Heart right ventricle (tissue), 16 donors: Measurements from ENCODE around the gene TMEM169. TPM values are rescaled to one million over a fixed set of nuclear protein-coding genes. Genes with fewer than 3 reads are reported as not detected.

Source experiments
- ATAC-seq, 8 donors: fragments of 200-7000 bp; cut with Tn5 transposase; one replicate each; pipeline ENCODE4 v1.9.1; 2020; ENCODE audit warnings: mild to moderate bottlenecking in 8 of 8, moderate library complexity in 8 of 8, moderate number of reproducible peaks in 1 of 8
- DNase-seq, 2 donors: peaks; one replicate each; pipeline ENCODE4 v3.0.0-alpha.2; 2020
- H3K27ac ChIP-seq, 10 donors: fragments of 200-600 bp; sonication (generic) in 2 of 10; one replicate each; pipeline versions ENCODE4 v1.5.0 to v1.8.0; 2020 to 2022; ENCODE audit warnings: mild to moderate bottlenecking in 3 of 10
- H3K27me3 ChIP-seq, 7 donors: fragments of 200-600 bp; one replicate each; pipeline ENCODE4 v1.8.0; 2021 to 2022; ENCODE audit warnings: mild to moderate bottlenecking in 2 of 7
- H3K36me3 ChIP-seq, 9 donors: fragments of 200-600 bp; sonication (generic) in 1 of 9; one replicate each; pipeline versions ENCODE4 v1.5.0 to v1.8.0; 2020 to 2022; ENCODE audit warnings: mild to moderate bottlenecking in 2 of 9
- H3K4me1 ChIP-seq, 9 donors: fragments of 200-600 bp; sonication (generic) in 1 of 9; one replicate each; pipeline versions ENCODE4 v1.5.0 to v1.8.0; 2020 to 2022; ENCODE audit warnings: mild to moderate bottlenecking in 4 of 9
- H3K4me3 ChIP-seq, 10 donors: fragments of 200-600 bp; sonication (generic) in 2 of 10; one replicate each; pipeline versions ENCODE4 v1.5.0 to v1.8.0; 2020 to 2022; ENCODE audit warnings: mild to moderate bottlenecking in 7 of 10, moderate library complexity in 2 of 10
- H3K9me3 ChIP-seq, 11 donors: fragments of 200-600 bp in 10 of 11; sonication (generic) in 2 of 11; one replicate each; pipeline versions ENCODE4 v1.5.0 to v1.8.0; 2013 to 2022; ENCODE audit warnings: mild to moderate bottlenecking in 2 of 11, control low read depth in 1 of 11, moderate library complexity in 1 of 11
- CTCF ChIP-seq, 9 donors: fragments of 200-600 bp; sonication (generic) in 2 of 9; IDR thresholded peaks; one replicate each; pipeline versions ENCODE4 v1.5.0 to v1.8.0; 2021 to 2022; ENCODE audit warnings: antibody characterized with exemption in 9 of 9, mild to moderate bottlenecking in 5 of 9, moderate library complexity in 1 of 9
- WGBS, 2 donors: extraction: QIAGEN DNeasy Blood & Tissue Kit; methylation state at CpG; one replicate each; pipeline ENCODE4 v1.1.7; 2013; ENCODE audit warnings: inconsistent platforms in 1 of 2; 5-methylcytosine and 5-hydroxymethylcytosine counted together
- intact Hi-C, 10 donors: fragments of 100-400 bp; cut with DNase I; formaldehyde crosslinking; loops; one replicate each; pipeline versions ENCODE4 v1.11.1 to v1.14.2; 2022
- polyA plus RNA-seq, 2 donors: library from polyadenylated mRNA; stranded (reverse); fragments of 200-250 nt; gene quantifications; one replicate each; pipeline ENCODE4 v1.2.3, GENCODE V29; 2013
- total RNA-seq, 10 donors: library from RNA; stranded (reverse); fragmentation: NEBNext Ultra II Directional in 3 of 10; extraction: Animal tissue kit (Norgen Biotek cat#: 25700) in 3 of 10; gene quantifications; one replicate each; pipeline versions ENCODE4 v1.2.1 to v1.2.4, GENCODE V29; 2021 to 2023
- donor health status: Arrhythmogenic right ventricular cardiomyopathy.
- donor health status: ischemic (EF 13 %, LVEDD 7.1; RV severe dilation, severe dysfunction).
- donor health status: healthy with polysubstance abuse.
- donor health status: DM: no; HTN: yes; CAD: no.
- donor health status: DM: no; HTN: no; CAD: no.
- donor health status: ischemic (EF 25% LVEDD 6.9; RV normal size, moderate dysfunction).
- donor health status: ischemic (EF 25% LVEDD 5.7; RV mildly dilated, moderate dysfunction).
- donor health status: healthy.
- donor health status: DM: yes; HTN: yes; CAD: no.
- donor health status: Ischemic cardiomyopathy.
- donor health status: ischemic (EF 35%, LVEDD 5.7; RV mildly dilated, moderate dysfunction).
- donor health status: nonischemic (EF 11% LVEDD 7.7; RV severe dilation, severe dysfunction).
- donor health status: DM: yes; HTN: yes; CAD: no.
- donor health status: PGD.
- donor health status: ischemic (EF 29% LVEDD 5.4; RV normal size, mild dysfunction).
- donor health status: nonischemic (EF 23%, LVEDD 6.1; RV moderate dilation, normal function).

TMEM169 gene
- total and polyA plus RNA-seq, 12 donors, result 0.10 to 0.97 (median 0.22) TPM; not detected in 2

GRCh38 chr2:216126943-216127342, 45.2 kb downstream of the TMEM169 start:
- 94% methylated on average over 5 of the region's 5 CpGs for WGBS, 2 donors
- H3K36me3 ChIP-seq, result peaks cover 0 to 100% (median 85%) of the 10 kb centered on the region in 9 donors
- no peak overlapping the region for H3K4me3 ChIP-seq
- ATAC-seq (no peak), DNase-seq (no peak)
- no peak overlapping the region for H3K27ac ChIP-seq
- H3K9me3 ChIP-seq, result no peaks in the 10 kb centered on the region
- no peak for TF ChIP-seq CTCF (IDR thresholded peaks at IDR 0.05)
- intact Hi-C loops, result loop anchor here in 1 of 10 donors (10.0 kb wide), 1 partner anchor 278 kb away; no protein-coding TSS in a partner anchor
- peaks cover 0 to 13% (median 0%) of the 10 kb centered on the region in 9 donors for H3K4me1 ChIP-seq
- no peaks in the 10 kb centered on the region for H3K27me3 ChIP-seq

- H3K4me1 ChIP-seq, result peaks cover 0 to 13% (median 0%) of the 10 kb centered on the region in 9 donors
- no peaks in the 10 kb centered on the region for H3K9me3 ChIP-seq
- no peak overlapping the region for H3K27ac ChIP-seq
- no peak for ATAC-seq
- H3K27me3 ChIP-seq, result no peaks in the 10 kb centered on the region
- intact Hi-C loops, result no loop called here
- 84 to 88% methylated on average over 6 of the region's 6 CpGs for WGBS, 2 donors
- DNase-seq, result no peak
- TF ChIP-seq CTCF (IDR thresholded peaks at IDR 0.05), result no peak
- peaks cover 0 to 100% (median 87%) of the 10 kb centered on the region in 9 donors for H3K36me3 ChIP-seq
- H3K4me3 ChIP-seq, result no peak overlapping the region
These were observed 48.7 kb downstream of the TMEM169 start for GRCh38 chr2:216130346-216130971.

- peaks cover 0 to 13% (median 0%) of the 10 kb centered on the region in 9 donors for H3K4me1 ChIP-seq
- peaks cover 0 to 100% (median 81%) of the 10 kb centered on the region in 9 donors for H3K36me3 ChIP-seq
- WGBS, 2 donors, result 94 to 98% methylated on average over 3 of the region's 3 CpGs
- ATAC-seq, result no peak
- intact Hi-C loops, result no loop called here
- no peak overlapping the region for H3K4me3 ChIP-seq
- no peak overlapping the region for H3K27ac ChIP-seq
- DNase-seq, result no peak
- no peaks in the 10 kb centered on the region for H3K9me3 ChIP-seq
- no peak for TF ChIP-seq CTCF (IDR thresholded peaks at IDR 0.05)
- H3K27me3 ChIP-seq, result no peaks in the 10 kb centered on the region
These were observed 49.6 kb downstream of the TMEM169 start for GRCh38 chr2:216131175-216131926.

- TF ChIP-seq CTCF (IDR thresholded peaks at IDR 0.05), result no peak
- ATAC-seq (no peak), DNase-seq (no peak)
- Histone ChIP-seq H3K9me3 (no peaks in the 10 kb centered on the region), H3K36me3 (peaks cover 0 to 100% (median 76%) of the 10 kb centered on the region in 9 donors), H3K4me1 (peaks cover 0 to 13% (median 0%) of the 10 kb centered on the region in 9 donors), H3K4me3 (no peak overlapping the region), H3K27me3 (no peaks in the 10 kb centered on the region), H3K27ac (no peak overlapping the region)
- intact Hi-C loops, result no loop called here
These were observed 50.9 kb downstream of the TMEM169 start for GRCh38 chr2:216132585-216132984.
